Karpas-422 (cell line): ENCODE results near the gene PLEK2. TPM values are rescaled to one million over a fixed set of nuclear protein-coding genes. Genes with fewer than 3 reads are reported as not detected.
"Not testable (repeated sequence)": the region's sequence is repeated elsewhere in the genome, so short reads cannot be mapped to it uniquely, and the experiment has no call there.

Experiments
- DNase-seq: peaks from one replicate; pipeline ENCODE4 v3.0.0-alpha.2; 2015
- H2AFZ ChIP-seq: fragments of 200-600 bp; sonication (generic); 2 replicates; pipeline ENCODE4 v1.6.1; 2014; ENCODE audit warnings: antibody characterized with exemption, low read length, mixed read lengths
- H3K27ac ChIP-seq: fragments of 200-600 bp; sonication (generic); 2 replicates; pipeline ENCODE4 v1.5.1; 2014; ENCODE audit warnings: mild to moderate bottlenecking, low read length, moderate library complexity
- H3K27me3 ChIP-seq: fragments of 200-600 bp; sonication (generic); 2 replicates; pipeline ENCODE4 v1.6.1; 2014; ENCODE audit warnings: low read length, mixed read lengths
- H3K36me3 ChIP-seq: fragments of 200-600 bp; sonication (generic); 2 replicates; pipeline ENCODE4 v1.6.1; 2014; ENCODE audit warnings: low read length, mixed read lengths; ENCODE audit not compliant: insufficient read depth
- H3K4me1 ChIP-seq: fragments of 200-600 bp; sonication (generic); 2 replicates; pipeline ENCODE4 v1.6.1; 2014; ENCODE audit warnings: mild to moderate bottlenecking, low read length, mixed read lengths
- H3K4me2 ChIP-seq: fragments of 200-600 bp; sonication (generic); 2 replicates; pipeline ENCODE4 v1.6.1; 2014; ENCODE audit warnings: low read length, low read depth, mild to moderate bottlenecking; ENCODE audit not compliant: poor library complexity, severe bottlenecking
- H3K4me3 ChIP-seq: fragments of 200-600 bp; sonication (generic); 2 replicates; pipeline ENCODE4 v1.5.1; 2014; ENCODE audit warnings: mild to moderate bottlenecking, antibody characterized with exemption, low read length, mixed read lengths
- H3K79me2 ChIP-seq: fragments of 200-600 bp; sonication (generic); 2 replicates; pipeline ENCODE4 v1.6.1; 2014; ENCODE audit warnings: mild to moderate bottlenecking, low read length, mixed read lengths
- H3K9ac ChIP-seq: fragments of 200-600 bp; sonication (generic); 2 replicates; pipeline ENCODE4 v1.6.0; 2014; ENCODE audit warnings: low read length
- H3K9me2 ChIP-seq: fragments of 200-600 bp; sonication (generic), shearing (Covaris generic); replicated peaks from 2 replicates; pipeline ENCODE4 v1.6.0; 2014; ENCODE audit warnings: mild to moderate bottlenecking, low read length, moderate library complexity; ENCODE audit not compliant: insufficient read depth
- H3K9me3 ChIP-seq: fragments of 300-700, 200-600 bp; sonication (generic); 2 replicates; pipeline ENCODE4 v1.6.1; 2014; ENCODE audit warnings: low read length, mixed read lengths
- H4K20me1 ChIP-seq: fragments of 200-600 bp; sonication (generic); 2 replicates; pipeline ENCODE4 v1.6.1; 2014; ENCODE audit warnings: mild to moderate bottlenecking, antibody characterized with exemption, low read length, low read depth; ENCODE audit not compliant: insufficient read depth
- total RNA-seq: library from RNA; depleted of rRNA; stranded (reverse); fragments of >200 nt; shearing (Covaris generic); gene quantifications from 2 replicates; pipeline ENCODE4 v1.2.3, GENCODE V29; 2014; ENCODE audit warnings: low replicate concordance; rRNA removed

Gene PLEK2
- total RNA-seq = not detected in 2 replicates

GRCh38 chr14:67411820-67412421, at the start of gene PLEK2:
Gene PLEK2, minus strand, starts transcription at chr14:67412165. Its CDS starts 106 bp downstream, at chr14:67412059.
- H3K9me3 ChIP-seq = no peaks in the 10 kb centered on the region
- H4K20me1 ChIP-seq = no peaks in the 10 kb centered on the region
- no peak within 1 kb of the TSS for H3K4me3 ChIP-seq
- H3K4me2 ChIP-seq = no peak within 1 kb of the TSS
- no peak for DNase-seq
- H2AFZ ChIP-seq = no peak within 1 kb of the TSS
- no peaks in the 10 kb centered on the region for H3K36me3 ChIP-seq
- H3K9ac ChIP-seq = no peak within 1 kb of the TSS
- H3K79me2 ChIP-seq = no peaks in the 10 kb centered on the region
- H3K27ac ChIP-seq = no peak within 1 kb of the TSS
- no peaks in the 10 kb centered on the region for H3K27me3 ChIP-seq
- no peaks in the 10 kb centered on the region for H3K9me2 ChIP-seq
- H3K4me1 ChIP-seq = no peaks in the 10 kb centered on the region

DNA sequence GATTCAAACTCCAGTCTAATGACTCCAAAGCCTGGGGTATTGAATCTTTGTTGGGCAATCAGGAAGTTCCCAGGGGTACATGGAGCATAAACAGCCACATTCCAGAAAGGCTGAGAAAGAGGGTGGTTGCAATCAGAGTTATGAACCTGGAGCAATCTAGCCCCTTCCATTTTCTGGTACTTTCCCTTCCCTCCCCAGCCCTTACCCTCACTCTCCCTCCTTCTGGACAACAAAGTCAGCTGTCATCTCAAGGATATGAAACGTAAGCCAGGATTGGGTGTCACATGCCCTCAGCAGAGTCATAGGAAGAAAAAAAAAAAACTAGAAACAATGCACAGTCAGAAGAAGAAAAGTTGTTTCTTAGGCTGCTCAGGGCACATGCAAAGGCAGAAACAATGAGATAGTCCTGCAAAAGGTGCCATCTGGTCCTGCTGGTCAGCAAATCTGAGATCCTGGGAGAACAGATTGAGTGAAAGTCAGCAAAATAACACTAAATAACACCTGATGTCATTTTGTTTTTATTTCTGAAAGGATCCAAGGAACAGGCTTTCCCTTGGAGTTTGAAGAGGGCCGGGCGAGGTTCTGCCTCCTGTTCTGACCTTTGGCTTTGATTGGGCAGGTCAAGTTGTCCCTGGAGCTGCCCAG, 49.5 kb upstream of the PLEK2 start:
- no peak overlapping the region for H2AFZ ChIP-seq

GRCh38 chr14:67459336-67459735, 47.4 kb upstream of the PLEK2 start:
- no peak for DNase-seq
- no peaks in the 10 kb centered on the region for H3K79me2 ChIP-seq
- H3K9me2 ChIP-seq = no peaks in the 10 kb centered on the region
- H4K20me1 ChIP-seq = no peaks in the 10 kb centered on the region
- H3K9ac ChIP-seq = no peak overlapping the region
- peaks cover 2% of the 10 kb centered on the region; the same call in 1 of the 2 replicates for H3K27me3 ChIP-seq
- no peak overlapping the region for H3K27ac ChIP-seq
- no peak overlapping the region for H3K4me3 ChIP-seq
- H3K4me2 ChIP-seq = peak overlapping the region; percentile 8
- H2AFZ ChIP-seq = no peak overlapping the region
- no peaks in the 10 kb centered on the region for H3K9me3 ChIP-seq
- peaks cover 22% of the 10 kb centered on the region for H3K4me1 ChIP-seq
- no peaks in the 10 kb centered on the region for H3K36me3 ChIP-seq

More for the DNA sequence above, 49.5 kb upstream of the PLEK2 start:
- peaks cover 22% of the 10 kb centered on the region for H3K4me1 ChIP-seq
- H3K4me2 ChIP-seq = no peak overlapping the region
- H3K36me3 ChIP-seq = no peaks in the 10 kb centered on the region
- no peaks in the 10 kb centered on the region for H3K79me2 ChIP-seq
- H3K9ac ChIP-seq = no peak overlapping the region
- H3K9me2 ChIP-seq = no peaks in the 10 kb centered on the region
- no peak overlapping the region for H3K4me3 ChIP-seq
- H3K27me3 ChIP-seq = peaks cover 2% of the 10 kb centered on the region; the same call in 1 of the 2 replicates
- no peaks in the 10 kb centered on the region for H3K9me3 ChIP-seq
- H4K20me1 ChIP-seq = no peaks in the 10 kb centered on the region
- H3K27ac ChIP-seq = no peak overlapping the region
- no peak for DNase-seq

- Histone ChIP-seq H2AFZ (no peak overlapping the region), H3K9me2 (no peaks in the 10 kb centered on the region), H3K9ac (no peak overlapping the region), H3K79me2 (no peaks in the 10 kb centered on the region), H3K27me3 (peaks cover 2% of the 10 kb centered on the region; the same call in 1 of the 2 replicates), H3K9me3 (no peaks in the 10 kb centered on the region), H3K36me3 (no peaks in the 10 kb centered on the region), H3K4me3 (no peak overlapping the region), H3K27ac (no peak overlapping the region), H3K4me2 (no peak overlapping the region), H3K4me1 (peaks cover 22% of the 10 kb centered on the region), H4K20me1 (no peaks in the 10 kb centered on the region)
- DNase-seq = no peak
Measured at GRCh38 chr14:67457782-67458181, 45.8 kb upstream of the PLEK2 start.

- no peaks in the 10 kb centered on the region for H3K9me2 ChIP-seq
- H3K36me3 ChIP-seq = no peaks in the 10 kb centered on the region
- no peak overlapping the region for H3K27ac ChIP-seq
- no peaks in the 10 kb centered on the region for H3K9me3 ChIP-seq
- H3K9ac ChIP-seq = no peak overlapping the region
- no peaks in the 10 kb centered on the region; the same call in 1 of the 2 replicates for H3K27me3 ChIP-seq
- no peak overlapping the region for H2AFZ ChIP-seq
- no peaks in the 10 kb centered on the region for H4K20me1 ChIP-seq
- no peak overlapping the region for H3K4me3 ChIP-seq
- no peaks in the 10 kb centered on the region for H3K79me2 ChIP-seq
- no peak for DNase-seq
- peaks cover 22% of the 10 kb centered on the region for H3K4me1 ChIP-seq
- no peak overlapping the region for H3K4me2 ChIP-seq
Measured at GRCh38 chr14:67456732-67457131, 44.8 kb upstream of the PLEK2 start.

GRCh38 chr14:67453575-67454300, 41.8 kb upstream of the PLEK2 start:
- Histone ChIP-seq H3K27me3 (no peaks in the 10 kb centered on the region), H3K36me3 (no peaks in the 10 kb centered on the region), H3K4me2 (no peak overlapping the region), H4K20me1 (no peaks in the 10 kb centered on the region), H3K9me3 (no peaks in the 10 kb centered on the region), H2AFZ (no peak overlapping the region), H3K27ac (no peak overlapping the region), H3K9me2 (no peaks in the 10 kb centered on the region), H3K9ac (no peak overlapping the region), H3K4me3 (no peak overlapping the region), H3K79me2 (no peaks in the 10 kb centered on the region), H3K4me1 (no peaks in the 10 kb centered on the region)
- DNase-seq = peak; percentile 62

- H3K79me2 ChIP-seq, H4K20me1 ChIP-seq, H3K27ac ChIP-seq, H3K9me3 ChIP-seq, H3K9ac ChIP-seq, H3K27me3 ChIP-seq, H3K4me3 ChIP-seq, H3K36me3 ChIP-seq, H3K4me2 ChIP-seq, H3K9me2 ChIP-seq, H2AFZ ChIP-seq, DNase-seq, H3K4me1 ChIP-seq: not testable (repeated sequence)
Measured at GRCh38 chr14:67451667-67452066, 39.7 kb upstream of the PLEK2 start.

DNA sequence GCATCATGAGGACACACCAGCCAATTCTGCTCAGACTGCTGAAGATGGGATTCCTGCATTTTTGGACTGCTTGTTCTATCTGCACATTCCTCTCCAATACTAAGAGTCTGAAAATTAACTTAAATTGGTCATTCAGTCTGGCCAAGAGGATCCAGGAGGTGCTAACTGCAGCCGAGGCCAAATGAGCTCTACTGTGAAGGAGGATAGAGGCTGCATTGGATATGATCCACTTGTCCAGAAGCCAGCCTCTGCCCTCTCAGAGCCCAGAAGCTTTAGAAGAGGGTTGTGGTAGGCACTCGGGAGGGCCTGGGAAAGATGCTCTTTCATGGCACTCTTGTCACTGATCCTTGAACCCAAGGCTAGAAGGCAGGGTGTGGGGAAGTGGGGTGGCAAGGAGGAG, 37.1 kb upstream of the PLEK2 start:
- H3K36me3 ChIP-seq = no peaks in the 10 kb centered on the region
- H3K4me3 ChIP-seq = no peak overlapping the region
- no peaks in the 10 kb centered on the region for H3K9me2 ChIP-seq
- no peaks in the 10 kb centered on the region for H4K20me1 ChIP-seq
- no peak overlapping the region for H3K4me2 ChIP-seq
- H3K27ac ChIP-seq = no peak overlapping the region
- no peaks in the 10 kb centered on the region for H3K27me3 ChIP-seq
- no peak for DNase-seq
- H2AFZ ChIP-seq = no peak overlapping the region
- H3K9me3 ChIP-seq = no peaks in the 10 kb centered on the region
- peaks cover 5% of the 10 kb centered on the region; the same call in 1 of the 2 replicates for H3K4me1 ChIP-seq
- H3K9ac ChIP-seq = no peak overlapping the region
- no peaks in the 10 kb centered on the region for H3K79me2 ChIP-seq
